HepG2 (cell line): ENCODE measurements around the gene VASH2.

Experiments used
- EZH2 ChIP-seq: conservative IDR thresholded peaks from 2 replicates; pipeline ENCODE4 v1.6.1; 2012; ENCODE audit warnings: mild to moderate bottlenecking, low read depth, low read length, moderate library complexity
- TAF1 ChIP-seq: sonication (generic); formaldehyde crosslinking; IDR thresholded peaks from 2 replicates; pipeline ENCODE4 v1.4.0; 2020; ENCODE audit warnings: missing genetic modification reagents
- TF ChIP-seq, protein P1 (sequence below): sonication (generic); formaldehyde crosslinking; IDR thresholded peaks from 2 replicates; pipeline ENCODE4 v1.5.0; 2020; ENCODE audit warnings: mild to moderate bottlenecking, missing genetic modification reagents, moderate library complexity
- TF ChIP-seq, protein P2 (sequence below): sonication (generic); formaldehyde crosslinking; IDR thresholded peaks from 2 replicates; pipeline ENCODE4 v1.4.0; 2020; ENCODE audit warnings: low read depth, mild to moderate bottlenecking, missing genetic modification reagents

GRCh38 chr1:212943393-212943710 is 7.0 kb upstream of the VASH2 start:
- no peak for TF ChIP-seq EZH2
- no peak for TF ChIP-seq TAF1 (CRISPR knock-in tag)
- TF ChIP-seq, protein P1, sequence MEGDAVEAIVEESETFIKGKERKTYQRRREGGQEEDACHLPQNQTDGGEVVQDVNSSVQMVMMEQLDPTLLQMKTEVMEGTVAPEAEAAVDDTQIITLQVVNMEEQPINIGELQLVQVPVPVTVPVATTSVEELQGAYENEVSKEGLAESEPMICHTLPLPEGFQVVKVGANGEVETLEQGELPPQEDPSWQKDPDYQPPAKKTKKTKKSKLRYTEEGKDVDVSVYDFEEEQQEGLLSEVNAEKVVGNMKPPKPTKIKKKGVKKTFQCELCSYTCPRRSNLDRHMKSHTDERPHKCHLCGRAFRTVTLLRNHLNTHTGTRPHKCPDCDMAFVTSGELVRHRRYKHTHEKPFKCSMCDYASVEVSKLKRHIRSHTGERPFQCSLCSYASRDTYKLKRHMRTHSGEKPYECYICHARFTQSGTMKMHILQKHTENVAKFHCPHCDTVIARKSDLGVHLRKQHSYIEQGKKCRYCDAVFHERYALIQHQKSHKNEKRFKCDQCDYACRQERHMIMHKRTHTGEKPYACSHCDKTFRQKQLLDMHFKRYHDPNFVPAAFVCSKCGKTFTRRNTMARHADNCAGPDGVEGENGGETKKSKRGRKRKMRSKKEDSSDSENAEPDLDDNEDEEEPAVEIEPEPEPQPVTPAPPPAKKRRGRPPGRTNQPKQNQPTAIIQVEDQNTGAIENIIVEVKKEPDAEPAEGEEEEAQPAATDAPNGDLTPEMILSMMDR (CRISPR knock-in tag) = no peak
- TF ChIP-seq, protein P2, sequence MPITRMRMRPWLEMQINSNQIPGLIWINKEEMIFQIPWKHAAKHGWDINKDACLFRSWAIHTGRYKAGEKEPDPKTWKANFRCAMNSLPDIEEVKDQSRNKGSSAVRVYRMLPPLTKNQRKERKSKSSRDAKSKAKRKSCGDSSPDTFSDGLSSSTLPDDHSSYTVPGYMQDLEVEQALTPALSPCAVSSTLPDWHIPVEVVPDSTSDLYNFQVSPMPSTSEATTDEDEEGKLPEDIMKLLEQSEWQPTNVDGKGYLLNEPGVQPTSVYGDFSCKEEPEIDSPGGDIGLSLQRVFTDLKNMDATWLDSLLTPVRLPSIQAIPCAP = no peak
